GM23248 (cell line): Measurements from ENCODE around the gene SLC4A2. TPM values are rescaled to one million over a fixed set of nuclear protein-coding genes. Genes with fewer than 3 reads are reported as not detected.

Source experiments
- DNase-seq: peaks from one replicate; pipeline ENCODE4 v3.0.0-alpha.2; 2015
- H2AFZ ChIP-seq: fragments of 200-600 bp; sonication (generic); 2 replicates; pipeline ENCODE4 v1.6.1; 2016; ENCODE audit warnings: antibody characterized with exemption
- H3F3A ChIP-seq: fragments of 200-600 bp; sonication (generic); 2 replicates; pipeline ENCODE4 v1.6.1; 2016; ENCODE audit warnings: mild to moderate bottlenecking, antibody characterized with exemption, mixed run types; ENCODE audit not compliant: insufficient read depth
- H3K27ac ChIP-seq: fragments of 200-600 bp; sonication (generic); 2 replicates; pipeline ENCODE4 v1.5.1; 2016; ENCODE audit warnings: mild to moderate bottlenecking
- H3K27me3 ChIP-seq: fragments of 200-600 bp; sonication (generic); replicated peaks from 2 replicates; pipeline ENCODE4 v1.6.1; 2016; ENCODE audit warnings: mild to moderate bottlenecking; ENCODE audit not compliant: insufficient read depth
- H3K36me3 ChIP-seq: fragments of 200-600 bp; sonication (generic); 2 replicates; pipeline ENCODE4 v1.6.1; 2016; ENCODE audit warnings: low read depth, mild to moderate bottlenecking
- H3K4me1 ChIP-seq: fragments of 200-600 bp; sonication (generic); 2 replicates; pipeline ENCODE4 v1.6.1; 2016; ENCODE audit warnings: mild to moderate bottlenecking; ENCODE audit not compliant: insufficient read depth
- H3K4me2 ChIP-seq: fragments of 200-600 bp; sonication (generic); one replicate; pipeline ENCODE4 v1.6.1; 2016; ENCODE audit warnings: mild to moderate bottlenecking; ENCODE audit not compliant: unreplicated experiment
- H3K4me3 ChIP-seq: fragments of 200-600 bp; sonication (generic); 2 replicates; pipeline ENCODE4 v1.5.1; 2016; ENCODE audit warnings: mild to moderate bottlenecking
- H3K79me2 ChIP-seq: fragments of 200-600 bp; sonication (generic); 2 replicates; pipeline ENCODE4 v1.6.1; 2016; ENCODE audit warnings: mild to moderate bottlenecking; ENCODE audit not compliant: insufficient read depth
- H3K9ac ChIP-seq: fragments of 200-600 bp; sonication (generic); 2 replicates; pipeline ENCODE4 v1.6.1; 2016; ENCODE audit warnings: mild to moderate bottlenecking
- H3K9me2 ChIP-seq: fragments of 200-600 bp; sonication (generic); 2 replicates; pipeline ENCODE4 v1.6.1; 2016; ENCODE audit warnings: mixed run types, mild to moderate bottlenecking, moderate library complexity; ENCODE audit not compliant: insufficient read depth
- H3K9me3 ChIP-seq: fragments of 200-600 bp; sonication (generic); one replicate; pipeline ENCODE4 v1.6.1; 2017; ENCODE audit warnings: low read depth
- H4K20me1 ChIP-seq: fragments of 200-600 bp; sonication (generic); 2 replicates; pipeline ENCODE4 v1.6.0; 2016; ENCODE audit not compliant: insufficient read depth
- EZH2 ChIP-seq: fragments of 200-600 bp; sonication (generic); IDR thresholded peaks from 2 replicates; pipeline ENCODE4 v1.6.1; 2018; ENCODE audit warnings: antibody characterized with exemption, mild to moderate bottlenecking; ENCODE audit not compliant: insufficient read depth, poor library complexity, severe bottlenecking
- EZH2phosphoT487 ChIP-seq: fragments of 200-600 bp; sonication (generic); IDR thresholded peaks from 2 replicates; pipeline ENCODE4 v1.6.1; 2018; ENCODE audit warnings: antibody characterized with exemption, moderate library complexity, mild to moderate bottlenecking, low read depth; ENCODE audit not compliant: insufficient read depth
- WGBS, 2 experiments: methylation state at CpG; one replicate each; pipeline ENCODE4 v1.1.6; 2015 to 2017; ENCODE audit warnings: low lambda C conversion rate in 2 of 2, low coverage in 1 of 2; ENCODE audit errors: missing lambda C conversion rate in 2 of 2; 5-methylcytosine and 5-hydroxymethylcytosine counted together
- in situ Hi-C: fragments of 300-500 bp; cut with MboI; formaldehyde crosslinking; loops from 2 replicates; pipeline ENCODE4 v1.15.0; 2020
- polyA plus RNA-seq: library from polyadenylated mRNA; unstranded; fragments of >200 nt; fragmentation: Nextera tagmentation; extraction: Ambion mirVana; gene quantifications from 2 replicates; pipeline ENCODE4 v1.2.1, GENCODE V29; 2016
- total RNA-seq: library from RNA; depleted of rRNA; stranded (reverse); fragments of >200 nt; shearing (Covaris generic); gene quantifications from 2 replicates; pipeline ENCODE4 v1.2.3, GENCODE V29; 2014

The SLC4A2 gene
- total and polyA plus RNA-seq, 2 experiments from 2014 or later = 59.4 to 94.6 TPM

DNA sequence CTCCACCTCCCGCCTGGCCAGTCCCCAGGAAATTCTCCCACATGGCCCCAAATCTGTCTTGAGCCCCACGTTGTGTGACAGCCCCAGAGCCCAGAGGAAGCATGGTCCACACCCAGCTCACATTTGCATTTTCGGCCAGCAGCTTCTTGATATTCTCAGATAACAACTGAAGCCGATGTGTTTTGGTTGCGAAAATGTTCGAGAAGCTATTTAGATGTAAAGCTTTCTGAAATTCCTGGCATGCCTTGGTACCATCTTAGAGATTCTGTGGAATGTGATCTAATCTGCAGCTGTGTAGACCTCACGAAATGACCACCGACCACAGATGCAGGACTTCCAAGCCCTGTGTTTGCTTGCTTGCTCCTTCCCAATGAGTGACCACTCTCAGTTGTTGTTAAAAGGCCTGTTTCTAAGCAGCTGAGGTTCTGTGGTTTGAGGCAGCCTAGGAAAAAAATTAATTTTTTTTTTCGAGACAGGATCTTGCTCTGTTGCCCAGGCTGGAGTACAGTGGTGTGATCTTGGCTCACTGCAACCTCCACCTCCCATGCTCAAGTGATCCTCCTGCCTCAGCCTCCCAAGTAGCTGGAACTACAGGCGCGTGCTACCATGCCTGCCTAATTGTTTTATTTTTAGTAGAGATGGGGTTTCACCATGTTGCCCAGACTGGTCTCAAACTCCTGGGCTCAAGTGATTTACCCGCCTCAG, 8.8 kb downstream of the SLC4A2 start:
- H3F3A ChIP-seq = no peaks in the 10 kb centered on the region
- H3K4me1 ChIP-seq = peaks cover 6% of the 10 kb centered on the region
- H3K4me3 ChIP-seq = no peak overlapping the region
- H4K20me1 ChIP-seq = no peaks in the 10 kb centered on the region; the same call in 1 of the 2 replicates
- H3K9me2 ChIP-seq = no peaks in the 10 kb centered on the region
- no peaks in the 10 kb centered on the region for H3K9me3 ChIP-seq
- no peak for DNase-seq
- no peak overlapping the region for H2AFZ ChIP-seq
- H3K27me3 ChIP-seq = no peaks in the 10 kb centered on the region
- H3K9ac ChIP-seq = no peak overlapping the region
- no peak for TF ChIP-seq EZH2
- no peak for TF ChIP-seq EZH2phosphoT487
- H3K27ac ChIP-seq = no peak overlapping the region
- H3K4me2 ChIP-seq = no peak overlapping the region
- H3K79me2 ChIP-seq = peaks cover 24% of the 10 kb centered on the region
- WGBS, 2 experiments = 80 to 82% methylated on average over 12 of the region's 12 CpGs
- in situ Hi-C loops = no loop called here
- H3K36me3 ChIP-seq = peaks cover 8% of the 10 kb centered on the region; the same call in 1 of the 2 replicates

DNA sequence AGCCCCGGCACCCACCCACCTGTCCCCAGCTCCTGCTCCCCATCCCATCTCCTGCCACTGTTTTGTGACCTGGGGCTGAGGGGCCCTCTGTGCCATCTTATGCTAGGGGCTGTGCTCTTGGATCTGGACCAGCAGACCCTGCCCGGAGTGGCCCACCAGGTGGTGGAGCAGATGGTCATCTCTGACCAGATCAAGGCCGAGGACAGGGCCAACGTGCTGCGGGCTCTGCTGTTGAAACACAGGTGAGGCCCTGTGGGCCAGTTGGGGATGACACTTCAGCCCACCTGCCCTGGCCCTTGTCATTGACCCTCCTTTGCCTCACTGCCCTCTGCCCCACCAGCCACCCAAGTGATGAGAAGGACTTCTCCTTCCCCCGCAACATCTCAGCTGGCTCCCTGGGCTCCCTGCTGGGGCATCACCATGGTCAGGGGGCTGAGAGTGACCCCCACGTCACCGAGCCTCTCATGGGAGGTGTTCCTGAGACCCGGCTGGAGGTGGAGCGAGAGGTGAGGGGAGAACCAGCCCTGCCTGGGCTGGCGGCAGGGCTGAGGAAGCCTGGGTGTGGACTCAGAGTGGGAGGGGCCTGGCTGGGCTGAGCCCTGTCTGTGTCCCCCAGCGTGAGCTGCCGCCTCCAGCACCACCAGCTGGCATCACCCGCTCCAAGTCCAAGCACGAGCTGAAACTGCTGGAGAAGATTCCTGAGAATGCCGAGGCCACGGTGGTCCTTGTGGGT, 10.6 kb downstream of the SLC4A2 start:
- H3K27ac ChIP-seq = no peak overlapping the region

DNA sequence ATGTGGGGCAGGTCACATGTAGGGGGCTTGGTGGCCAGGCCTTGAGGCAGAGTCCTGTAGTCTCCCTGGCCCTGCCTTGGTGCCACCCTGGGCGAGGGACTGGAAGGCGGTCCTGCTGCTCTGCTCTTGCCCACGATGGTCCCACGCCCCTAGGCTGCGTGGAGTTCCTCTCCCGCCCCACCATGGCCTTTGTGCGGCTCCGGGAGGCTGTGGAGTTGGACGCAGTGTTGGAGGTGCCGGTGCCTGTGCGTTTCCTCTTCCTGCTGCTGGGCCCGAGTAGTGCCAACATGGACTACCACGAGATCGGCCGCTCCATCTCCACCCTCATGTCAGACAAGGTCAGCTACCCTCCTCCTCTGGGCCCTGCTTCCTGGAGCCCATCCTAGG, 11.2 kb downstream of the SLC4A2 start:
- Histone ChIP-seq H3K36me3 (peaks cover 8% of the 10 kb centered on the region; the same call in 1 of the 2 replicates), H3K9me2 (no peaks in the 10 kb centered on the region), H3K27me3 (no peaks in the 10 kb centered on the region), H3K9ac (no peak overlapping the region), H3K4me3 (no peak overlapping the region), H3F3A (no peaks in the 10 kb centered on the region), H4K20me1 (no peaks in the 10 kb centered on the region), H3K4me1 (no peaks in the 10 kb centered on the region), H3K9me3 (no peaks in the 10 kb centered on the region), H2AFZ (no peak overlapping the region), H3K27ac (no peak overlapping the region), H3K79me2 (peaks cover 2% of the 10 kb centered on the region; the same call in 1 of the 2 replicates), H3K4me2 (no peak overlapping the region)
- DNase-seq = no peak
- in situ Hi-C loops = no loop called here
- no peak for TF ChIP-seq EZH2phosphoT487
- WGBS, 2 experiments = 91 to 94% methylated on average over 10 to 15 of the region's 15 CpGs

More for the DNA sequence above, 10.6 kb downstream of the SLC4A2 start:
- Histone ChIP-seq H3K27me3 (no peaks in the 10 kb centered on the region), H2AFZ (no peak overlapping the region), H3K79me2 (peaks cover 8% of the 10 kb centered on the region), H3K36me3 (peaks cover 8% of the 10 kb centered on the region; the same call in 1 of the 2 replicates), H3K9ac (no peak overlapping the region), H3K4me2 (no peak overlapping the region), H3F3A (no peaks in the 10 kb centered on the region), H3K4me1 (no peaks in the 10 kb centered on the region), H3K9me2 (no peaks in the 10 kb centered on the region), H3K4me3 (no peak overlapping the region), H3K9me3 (no peaks in the 10 kb centered on the region), H4K20me1 (no peaks in the 10 kb centered on the region)
- in situ Hi-C loops = no loop called here
- no peak for TF ChIP-seq EZH2phosphoT487
- no peak for TF ChIP-seq EZH2
- WGBS, 2 experiments = 78 to 79% methylated on average over 15 to 17 of the region's 17 CpGs
- no peak for DNase-seq

DNA sequence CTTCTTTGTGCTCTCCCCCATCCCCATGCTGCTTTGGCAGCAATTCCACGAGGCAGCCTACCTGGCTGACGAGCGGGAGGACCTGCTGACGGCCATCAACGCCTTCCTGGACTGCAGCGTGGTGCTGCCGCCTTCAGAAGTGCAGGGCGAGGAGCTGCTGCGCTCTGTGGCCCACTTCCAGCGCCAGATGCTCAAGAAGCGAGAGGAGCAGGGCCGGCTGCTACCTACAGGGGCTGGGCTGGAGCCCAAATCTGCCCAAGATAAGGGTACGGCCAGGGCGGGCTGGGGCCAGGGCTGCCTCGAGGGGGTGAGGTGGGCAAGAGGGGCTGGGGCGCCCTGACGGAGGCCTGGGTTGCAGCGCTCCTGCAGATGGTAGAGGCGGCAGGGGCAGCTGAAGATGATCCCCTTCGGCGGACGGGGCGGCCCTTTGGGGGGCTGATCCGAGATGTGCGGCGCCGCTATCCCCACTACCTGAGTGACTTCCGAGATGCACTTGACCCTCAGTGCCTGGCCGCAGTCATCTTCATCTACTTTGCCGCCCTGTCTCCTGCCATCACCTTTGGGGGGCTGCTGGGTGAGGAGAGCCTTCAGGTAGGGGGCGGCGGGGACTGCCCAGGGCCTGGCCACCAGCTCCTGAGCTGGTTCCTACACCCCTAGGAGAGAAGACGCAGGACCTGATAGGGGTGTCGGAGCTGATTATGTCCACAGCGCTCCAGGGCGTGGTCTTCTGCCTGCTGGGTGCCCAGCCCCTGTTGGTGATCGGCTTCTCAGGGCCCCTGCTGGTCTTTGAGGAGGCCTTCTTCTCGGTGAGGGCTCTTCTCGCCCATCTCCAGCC, 11.9 kb downstream of the SLC4A2 start:
- Histone ChIP-seq H2AFZ (no peak overlapping the region), H3F3A (no peaks in the 10 kb centered on the region), H3K9ac (no peak overlapping the region), H3K27me3 (no peaks in the 10 kb centered on the region), H3K4me1 (no peaks in the 10 kb centered on the region), H3K9me3 (no peaks in the 10 kb centered on the region), H3K4me2 (no peak overlapping the region), H3K36me3 (peaks cover 8% of the 10 kb centered on the region; the same call in 1 of the 2 replicates), H3K4me3 (no peak overlapping the region), H3K9me2 (no peaks in the 10 kb centered on the region), H3K79me2 (no peaks in the 10 kb centered on the region), H3K27ac (no peak overlapping the region), H4K20me1 (no peaks in the 10 kb centered on the region)
- WGBS, 2 experiments = 91 to 94% methylated on average over 24 to 39 of the region's 39 CpGs
- TF ChIP-seq EZH2phosphoT487 = no peak
- no peak for TF ChIP-seq EZH2
- in situ Hi-C loops = no loop called here
- DNase-seq = no peak
